ENCODE results near the gene MAN2A1. TPM values are rescaled to one million over a fixed set of nuclear protein-coding genes. Genes with fewer than 3 reads are reported as not detected.

The MAN2A1 gene
- total RNA-seq, 1 experiment from 2014 or later: 78.0 TPM

DNA sequence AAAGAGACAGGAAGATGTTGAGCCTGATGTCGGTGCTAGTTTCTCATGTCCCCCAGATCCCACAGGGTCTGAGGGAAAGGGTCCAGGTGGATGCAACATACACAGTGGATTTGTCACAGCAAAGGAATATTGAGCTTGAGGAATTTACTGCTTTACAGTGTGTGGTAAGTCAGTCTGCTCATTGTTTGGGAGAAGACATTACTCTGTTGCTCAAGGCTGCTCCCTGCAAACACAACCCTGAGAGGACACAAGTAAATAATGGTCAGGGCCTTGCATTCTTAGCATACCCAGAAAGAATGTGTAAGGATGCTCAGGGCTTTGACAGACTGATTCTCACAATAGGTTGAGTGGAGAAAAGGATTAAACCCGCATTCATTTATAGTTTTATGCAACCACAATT, 7.3 kb upstream of the MAN2A1 start:
- Mint-ChIP-seq H3K4me3 (no peak overlapping the region), H3K9me3 (no peaks in the 10 kb centered on the region; a peak in 2 of 5 replicates), H3K27ac (no peak overlapping the region; a peak in 1 of 7 replicates), H3K36me3 (ENCODE audit: insufficient read depth in 1 of 3, low read depth in 3 of 3) (no peaks in the 10 kb centered on the region), H3K4me1 (peaks cover 10 to 11% of the 10 kb centered on the region in 2 experiments), H3K27me3 (ENCODE audit: low read depth) (no peaks in the 10 kb centered on the region)
- no CpG with 5 or more reads among the region's 2 CpGs for WGBS (ENCODE audit: extremely low coverage, insufficient read length, low lambda C conversion rate)
- Histone ChIP-seq H2BK120ac (ENCODE audit: low read depth, low read length, poor library complexity, severe bottlenecking) (no peak overlapping the region), H4K8ac (replicated peaks; ENCODE audit: insufficient read length, low read depth, low read length) (no peak overlapping the region), H4K5ac (ENCODE audit: insufficient read length, low read depth, low read length) (no peak overlapping the region), H2BK15ac (ENCODE audit: low read depth, low read length) (no peak overlapping the region), H3K23me2 (ENCODE audit: insufficient read length, low read depth, low read length, poor library complexity, severe bottlenecking) (no peaks in the 10 kb centered on the region), H3K18ac (ENCODE audit: insufficient read length, low read depth, low read length) (no peak overlapping the region), H3K4ac (ENCODE audit: low read depth, low read length) (no peak overlapping the region), H3K9ac (ENCODE audit: extremely low read depth, insufficient read length, low read length) (no peak overlapping the region), H2AFZ (ENCODE audit: low read length) (no peak overlapping the region), H3K79me2 (ENCODE audit: insufficient read depth, low read length) (no peaks in the 10 kb centered on the region), H3T11ph (ENCODE audit: low read length) (no peak overlapping the region), H2AK5ac (ENCODE audit: insufficient read length, low read length) (no peak overlapping the region), H3K14ac (ENCODE audit: insufficient read depth, low read length) (no peak overlapping the region), H4K20me1 (ENCODE audit: control insufficient read depth, insufficient read depth, insufficient read length) (no peaks in the 10 kb centered on the region), H3K27ac (ENCODE audit: insufficient read length, low read depth, low read length) (no peak overlapping the region), H3K4me1 (ENCODE audit: insufficient read depth, low read length) (no peaks in the 10 kb centered on the region), H3K23ac (ENCODE audit: insufficient read length, low read depth, low read length) (no peak overlapping the region), H2BK20ac (ENCODE audit: low read depth, low read length, poor library complexity, severe bottlenecking) (no peak overlapping the region), H3K27me3 (ENCODE audit: insufficient read depth, low read length) (no peaks in the 10 kb centered on the region), H2BK12ac (ENCODE audit: insufficient read length, low read depth, low read length) (no peak overlapping the region), H3K79me1 (ENCODE audit: insufficient read depth, low read depth, low read length, poor library complexity, severe bottlenecking) (no peaks in the 10 kb centered on the region), H4K91ac (ENCODE audit: insufficient read length, low read depth, low read length) (no peak overlapping the region), H3K4me2 (ENCODE audit: insufficient read depth, insufficient read length, low read length) (no peak overlapping the region), H3K9me3 (ENCODE audit: control insufficient read depth, low read depth, low read length) (no peaks in the 10 kb centered on the region), H3K56ac (ENCODE audit: insufficient read length, low read depth, low read length) (no peak overlapping the region), H2BK5ac (ENCODE audit: insufficient read length, low read length) (no peak overlapping the region)
- TF ChIP-seq, protein P1, sequence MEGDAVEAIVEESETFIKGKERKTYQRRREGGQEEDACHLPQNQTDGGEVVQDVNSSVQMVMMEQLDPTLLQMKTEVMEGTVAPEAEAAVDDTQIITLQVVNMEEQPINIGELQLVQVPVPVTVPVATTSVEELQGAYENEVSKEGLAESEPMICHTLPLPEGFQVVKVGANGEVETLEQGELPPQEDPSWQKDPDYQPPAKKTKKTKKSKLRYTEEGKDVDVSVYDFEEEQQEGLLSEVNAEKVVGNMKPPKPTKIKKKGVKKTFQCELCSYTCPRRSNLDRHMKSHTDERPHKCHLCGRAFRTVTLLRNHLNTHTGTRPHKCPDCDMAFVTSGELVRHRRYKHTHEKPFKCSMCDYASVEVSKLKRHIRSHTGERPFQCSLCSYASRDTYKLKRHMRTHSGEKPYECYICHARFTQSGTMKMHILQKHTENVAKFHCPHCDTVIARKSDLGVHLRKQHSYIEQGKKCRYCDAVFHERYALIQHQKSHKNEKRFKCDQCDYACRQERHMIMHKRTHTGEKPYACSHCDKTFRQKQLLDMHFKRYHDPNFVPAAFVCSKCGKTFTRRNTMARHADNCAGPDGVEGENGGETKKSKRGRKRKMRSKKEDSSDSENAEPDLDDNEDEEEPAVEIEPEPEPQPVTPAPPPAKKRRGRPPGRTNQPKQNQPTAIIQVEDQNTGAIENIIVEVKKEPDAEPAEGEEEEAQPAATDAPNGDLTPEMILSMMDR (conservative IDR thresholded peaks at IDR 0.05): no peak
- no peak for DNase-seq

Data from H9 (cell line).